ENCODE measurements around the gene DDX27. TPM values are rescaled to one million over a fixed set of nuclear protein-coding genes. Genes with fewer than 3 reads are reported as not detected.

DDX27 gene
- total and polyA plus RNA-seq, 3 donors from 2014 or later: 53.3 to 58.3 (median 54.1) TPM

DNA sequence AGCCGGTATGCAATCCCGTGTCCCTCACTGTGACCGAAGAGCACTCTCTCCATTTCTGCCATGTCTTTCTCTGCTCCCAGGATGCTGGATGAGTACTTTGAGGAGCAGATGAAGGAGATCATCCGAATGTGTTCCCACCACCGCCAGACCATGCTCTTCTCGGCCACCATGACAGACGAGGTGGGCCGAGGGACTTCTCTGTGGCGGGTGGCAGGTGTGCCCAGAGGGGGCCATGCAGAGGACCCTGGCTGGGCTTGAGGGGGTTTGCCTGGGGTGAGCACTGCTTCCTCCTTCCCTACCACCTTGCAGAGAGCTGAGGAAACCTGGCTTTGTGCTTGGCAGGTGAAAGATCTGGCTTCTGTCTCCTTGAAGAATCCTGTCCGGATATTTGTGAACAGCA is 14.0 kb downstream of the DDX27 start:
- intact Hi-C loops (cut with DNase I; ENCODE audit: low total_unique reads): no loop called here
- WGBS, 2 donors: 80 to 96% methylated on average over 5 to 10 of the region's 10 CpGs

DNA sequence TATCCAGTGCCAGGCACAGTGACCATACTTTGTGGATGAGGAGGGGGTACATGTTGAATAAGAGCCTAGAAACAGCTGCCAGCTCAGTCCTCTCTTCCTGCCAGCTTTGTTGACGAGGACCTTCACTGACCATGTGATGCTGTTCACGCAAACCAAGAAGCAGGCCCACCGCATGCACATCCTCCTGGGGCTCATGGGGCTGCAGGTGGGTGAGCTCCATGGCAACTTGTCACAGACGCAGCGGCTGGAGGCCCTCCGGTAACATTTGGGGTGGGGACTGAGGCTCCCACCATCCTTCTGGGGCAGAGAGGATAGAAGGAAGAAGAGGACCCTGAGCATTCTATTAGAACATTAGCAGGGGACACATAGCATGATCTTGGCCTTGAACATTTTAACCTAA is 15.6 kb downstream of the DDX27 start:
- Histone ChIP-seq H3K9me3 (no peaks in the 10 kb centered on the region), H3K36me3 (ENCODE audit: low read depth, missing control alignments) (no peaks in the 10 kb centered on the region), H3K4me3 (no peak overlapping the region), H3K4me1 (no peaks in the 10 kb centered on the region), H3K27me3 (no peaks in the 10 kb centered on the region), H3K27ac (no peak overlapping the region)
- DNase-seq: no peak
- intact Hi-C loops (cut with DNase I; ENCODE audit: low total_unique reads): no loop called here
- WGBS, 2 donors: 95% methylated on average over 6 of the region's 6 CpGs
- TF ChIP-seq POLR2A (IDR thresholded peaks at IDR 0.05): no peak
- TF ChIP-seq, protein P1, sequence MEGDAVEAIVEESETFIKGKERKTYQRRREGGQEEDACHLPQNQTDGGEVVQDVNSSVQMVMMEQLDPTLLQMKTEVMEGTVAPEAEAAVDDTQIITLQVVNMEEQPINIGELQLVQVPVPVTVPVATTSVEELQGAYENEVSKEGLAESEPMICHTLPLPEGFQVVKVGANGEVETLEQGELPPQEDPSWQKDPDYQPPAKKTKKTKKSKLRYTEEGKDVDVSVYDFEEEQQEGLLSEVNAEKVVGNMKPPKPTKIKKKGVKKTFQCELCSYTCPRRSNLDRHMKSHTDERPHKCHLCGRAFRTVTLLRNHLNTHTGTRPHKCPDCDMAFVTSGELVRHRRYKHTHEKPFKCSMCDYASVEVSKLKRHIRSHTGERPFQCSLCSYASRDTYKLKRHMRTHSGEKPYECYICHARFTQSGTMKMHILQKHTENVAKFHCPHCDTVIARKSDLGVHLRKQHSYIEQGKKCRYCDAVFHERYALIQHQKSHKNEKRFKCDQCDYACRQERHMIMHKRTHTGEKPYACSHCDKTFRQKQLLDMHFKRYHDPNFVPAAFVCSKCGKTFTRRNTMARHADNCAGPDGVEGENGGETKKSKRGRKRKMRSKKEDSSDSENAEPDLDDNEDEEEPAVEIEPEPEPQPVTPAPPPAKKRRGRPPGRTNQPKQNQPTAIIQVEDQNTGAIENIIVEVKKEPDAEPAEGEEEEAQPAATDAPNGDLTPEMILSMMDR (IDR thresholded peaks at IDR 0.05): no peak

More for the DNA sequence above, 14.0 kb downstream of the DDX27 start:
- no peaks in the 10 kb centered on the region for H3K36me3 ChIP-seq (ENCODE audit: low read depth, missing control alignments)
- no peak overlapping the region for H3K4me3 ChIP-seq
- TF ChIP-seq, protein P1 (IDR thresholded peaks at IDR 0.05): no peak
- no peak for TF ChIP-seq POLR2A (IDR thresholded peaks at IDR 0.05)
- H3K9me3 ChIP-seq: no peaks in the 10 kb centered on the region
- no peak overlapping the region for H3K27ac ChIP-seq
- no peaks in the 10 kb centered on the region for H3K4me1 ChIP-seq
- no peak for DNase-seq
- no peaks in the 10 kb centered on the region for H3K27me3 ChIP-seq

DNA sequence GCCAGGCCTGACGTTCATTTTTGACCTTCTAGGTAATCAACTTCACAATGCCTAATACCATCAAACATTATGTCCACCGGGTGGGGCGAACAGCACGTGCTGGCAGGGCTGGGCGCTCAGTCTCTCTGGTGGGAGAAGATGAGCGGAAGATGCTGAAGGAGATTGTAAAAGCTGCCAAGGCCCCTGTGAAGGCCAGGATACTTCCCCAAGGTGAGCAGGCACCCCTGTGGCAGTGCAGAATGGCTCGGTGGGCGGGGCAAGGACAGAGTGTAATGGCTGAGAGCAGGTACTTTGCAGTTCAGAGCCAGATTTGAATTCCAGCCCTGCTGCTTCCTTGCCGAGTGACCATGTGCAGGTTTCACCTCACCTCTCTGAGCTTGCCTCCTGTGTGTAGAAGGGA is 17.1 kb downstream of the DDX27 start:
- Histone ChIP-seq H3K4me1 (no peaks in the 10 kb centered on the region), H3K27me3 (no peaks in the 10 kb centered on the region), H3K27ac (no peak overlapping the region), H3K4me3 (no peak overlapping the region), H3K36me3 (ENCODE audit: low read depth, missing control alignments) (no peaks in the 10 kb centered on the region), H3K9me3 (no peaks in the 10 kb centered on the region)
- DNase-seq: no peak
- no peak for TF ChIP-seq POLR2A (IDR thresholded peaks at IDR 0.05)
- TF ChIP-seq, protein P1 (IDR thresholded peaks at IDR 0.05): no peak
- intact Hi-C loops (cut with DNase I; ENCODE audit: low total_unique reads): no loop called here
- 84 to 87% methylated on average over 7 to 9 of the region's 9 CpGs for WGBS, 2 donors

GRCh38 chr20:49237531-49237930 is 18.3 kb downstream of the DDX27 start:
- intact Hi-C loops (cut with DNase I; ENCODE audit: low total_unique reads): no loop called here
- no peaks in the 10 kb centered on the region for H3K9me3 ChIP-seq
- WGBS, 2 donors: 86 to 87% methylated on average over 4 of the region's 4 CpGs
- TF ChIP-seq POLR2A (IDR thresholded peaks at IDR 0.05): no peak
- TF ChIP-seq, protein P1 (IDR thresholded peaks at IDR 0.05): no peak
- H3K27me3 ChIP-seq: no peaks in the 10 kb centered on the region
- no peaks in the 10 kb centered on the region for H3K36me3 ChIP-seq (ENCODE audit: low read depth, missing control alignments)
- DNase-seq: no peak
- H3K4me1 ChIP-seq: no peaks in the 10 kb centered on the region
- H3K4me3 ChIP-seq: no peak overlapping the region
- no peak overlapping the region for H3K27ac ChIP-seq

- Histone ChIP-seq H3K9me3 (no peaks in the 10 kb centered on the region), H3K36me3 (ENCODE audit: low read depth, missing control alignments) (no peaks in the 10 kb centered on the region), H3K4me3 (no peak overlapping the region), H3K27ac (no peak overlapping the region), H3K27me3 (no peaks in the 10 kb centered on the region), H3K4me1 (no peaks in the 10 kb centered on the region)
- TF ChIP-seq POLR2A (IDR thresholded peaks at IDR 0.05): no peak
- TF ChIP-seq, protein P1 (IDR thresholded peaks at IDR 0.05): peak; percentile 22 to 66 (median 59)
- intact Hi-C loops (cut with DNase I; ENCODE audit: low total_unique reads): loop anchor here (10.0 kb wide), 1 partner anchor 79 kb away; no protein-coding TSS in a partner anchor
- no peak for DNase-seq
- 47% methylated on average over 3 of the region's 3 CpGs for WGBS, 2 donors
Measured at GRCh38 chr20:49245921-49246740, 26.9 kb downstream of the DDX27 start.
